ENCODE data around the gene CRB3. TPM values are rescaled to one million over a fixed set of nuclear protein-coding genes. Genes with fewer than 3 reads are reported as not detected.

Gene CRB3
- total RNA-seq, 4 donors from 2014 or later, result 21.5 to 245 (median 190) TPM

DNA sequence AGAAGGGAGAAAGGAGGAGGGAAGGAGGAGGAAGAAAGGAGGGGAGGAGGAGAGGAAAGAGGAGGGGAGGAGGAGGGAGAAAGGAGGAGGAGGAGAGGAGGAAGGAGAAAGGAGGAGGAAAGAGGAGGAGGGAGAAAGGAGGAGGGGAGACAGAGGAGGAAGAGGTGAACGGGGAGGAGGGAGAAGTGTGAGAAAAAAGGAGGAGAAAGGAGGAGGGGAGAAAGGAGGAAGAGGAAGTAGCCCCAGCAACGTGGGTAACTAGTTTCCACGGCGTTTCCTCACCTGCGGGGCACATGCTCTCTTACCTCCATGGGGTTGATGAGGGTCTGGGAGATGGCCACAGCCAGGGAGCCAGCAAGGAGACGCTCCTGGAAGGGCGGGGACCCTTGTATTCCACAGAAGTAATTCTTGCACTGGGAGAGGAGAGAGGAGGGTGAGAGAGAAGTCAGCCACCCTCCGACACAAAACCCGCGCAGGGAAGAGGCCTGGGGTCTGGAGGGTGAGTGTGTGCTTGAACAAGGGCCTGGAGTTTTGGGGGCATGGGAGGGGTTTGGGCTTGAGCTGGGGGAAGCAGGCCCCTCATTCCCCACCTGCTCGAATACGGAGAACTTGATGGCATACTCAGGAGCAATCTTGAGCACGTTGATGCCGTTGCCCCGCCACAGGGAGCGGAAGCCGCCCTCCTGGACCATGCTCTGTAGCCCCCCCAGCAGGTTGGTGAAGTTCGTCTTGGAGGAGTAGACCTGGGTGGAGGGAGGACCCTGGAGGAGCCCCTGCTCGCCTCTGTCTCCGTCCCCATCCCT is 34.5 kb upstream of the CRB3 start:
- peaks cover 0 to 10% (median 2%) of the 10 kb centered on the region in 4 donors for H3K4me1 ChIP-seq
- no peaks in the 10 kb centered on the region for H3K36me3 ChIP-seq
- no peaks in the 10 kb centered on the region for H3K27me3 ChIP-seq
- no peak for DNase-seq
- H3K4me3 ChIP-seq, result no peak overlapping the region
- no peak overlapping the region for H3K27ac ChIP-seq
- no peaks in the 10 kb centered on the region for H3K9me3 ChIP-seq
- TF ChIP-seq, protein P1, sequence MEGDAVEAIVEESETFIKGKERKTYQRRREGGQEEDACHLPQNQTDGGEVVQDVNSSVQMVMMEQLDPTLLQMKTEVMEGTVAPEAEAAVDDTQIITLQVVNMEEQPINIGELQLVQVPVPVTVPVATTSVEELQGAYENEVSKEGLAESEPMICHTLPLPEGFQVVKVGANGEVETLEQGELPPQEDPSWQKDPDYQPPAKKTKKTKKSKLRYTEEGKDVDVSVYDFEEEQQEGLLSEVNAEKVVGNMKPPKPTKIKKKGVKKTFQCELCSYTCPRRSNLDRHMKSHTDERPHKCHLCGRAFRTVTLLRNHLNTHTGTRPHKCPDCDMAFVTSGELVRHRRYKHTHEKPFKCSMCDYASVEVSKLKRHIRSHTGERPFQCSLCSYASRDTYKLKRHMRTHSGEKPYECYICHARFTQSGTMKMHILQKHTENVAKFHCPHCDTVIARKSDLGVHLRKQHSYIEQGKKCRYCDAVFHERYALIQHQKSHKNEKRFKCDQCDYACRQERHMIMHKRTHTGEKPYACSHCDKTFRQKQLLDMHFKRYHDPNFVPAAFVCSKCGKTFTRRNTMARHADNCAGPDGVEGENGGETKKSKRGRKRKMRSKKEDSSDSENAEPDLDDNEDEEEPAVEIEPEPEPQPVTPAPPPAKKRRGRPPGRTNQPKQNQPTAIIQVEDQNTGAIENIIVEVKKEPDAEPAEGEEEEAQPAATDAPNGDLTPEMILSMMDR (IDR thresholded peaks at IDR 0.05), result no peak
- no peak for TF ChIP-seq POLR2A (IDR thresholded peaks at IDR 0.05)

DNA sequence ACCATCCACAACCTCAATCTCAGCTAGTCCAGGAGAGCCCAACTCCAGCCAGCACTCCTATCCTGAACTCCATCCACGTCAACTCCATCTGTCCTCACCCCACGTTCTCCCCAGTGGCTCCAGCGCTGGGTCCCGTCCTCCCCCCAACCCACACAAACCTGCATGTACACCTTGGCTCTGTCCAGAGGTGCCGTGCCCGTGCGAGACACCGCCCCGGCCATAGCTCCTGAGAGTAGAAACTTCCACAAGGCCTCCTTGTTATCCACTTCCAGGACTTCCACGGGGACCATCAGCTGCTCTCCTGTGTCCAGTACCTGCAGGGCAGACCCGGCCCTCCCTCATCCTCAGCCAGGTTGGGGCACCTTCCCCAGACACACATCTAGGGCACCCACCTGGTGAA is 32.2 kb upstream of the CRB3 start:
- DNase-seq, result no peak
- Histone ChIP-seq H3K27me3 (no peaks in the 10 kb centered on the region), H3K27ac (no peak overlapping the region), H3K36me3 (no peaks in the 10 kb centered on the region), H3K4me3 (no peak overlapping the region), H3K4me1 (no peaks in the 10 kb centered on the region), H3K9me3 (no peaks in the 10 kb centered on the region)
- no peak for TF ChIP-seq POLR2A (IDR thresholded peaks at IDR 0.05)
- TF ChIP-seq, protein P1 (IDR thresholded peaks at IDR 0.05), result no peak

DNA sequence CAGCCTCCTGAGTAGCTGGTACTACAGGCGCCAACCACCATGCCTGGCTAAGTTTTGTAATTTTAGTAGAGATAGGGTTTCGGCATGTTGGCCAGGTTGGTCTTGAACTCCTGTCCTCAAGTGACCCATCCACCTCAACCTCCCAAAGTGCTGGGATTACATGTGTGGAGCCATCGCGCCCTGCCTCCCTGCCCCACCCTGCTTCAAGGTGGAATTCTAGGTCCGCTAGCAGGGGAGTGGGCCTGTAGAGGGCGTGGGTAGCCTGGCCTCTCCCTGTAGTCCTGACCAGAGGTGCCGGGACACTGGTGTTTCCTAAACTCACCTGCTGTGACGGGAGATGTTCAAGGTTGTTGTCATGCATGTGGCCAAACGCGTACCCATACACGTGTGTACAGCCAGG is 30.9 kb upstream of the CRB3 start:
- Histone ChIP-seq H3K27me3 (no peaks in the 10 kb centered on the region), H3K27ac (no peak overlapping the region), H3K4me1 (no peaks in the 10 kb centered on the region), H3K4me3 (no peak overlapping the region), H3K9me3 (no peaks in the 10 kb centered on the region), H3K36me3 (no peaks in the 10 kb centered on the region)
- no peak for DNase-seq
- TF ChIP-seq, protein P1 (IDR thresholded peaks at IDR 0.05), result no peak
- TF ChIP-seq POLR2A (IDR thresholded peaks at IDR 0.05), result no peak

DNA sequence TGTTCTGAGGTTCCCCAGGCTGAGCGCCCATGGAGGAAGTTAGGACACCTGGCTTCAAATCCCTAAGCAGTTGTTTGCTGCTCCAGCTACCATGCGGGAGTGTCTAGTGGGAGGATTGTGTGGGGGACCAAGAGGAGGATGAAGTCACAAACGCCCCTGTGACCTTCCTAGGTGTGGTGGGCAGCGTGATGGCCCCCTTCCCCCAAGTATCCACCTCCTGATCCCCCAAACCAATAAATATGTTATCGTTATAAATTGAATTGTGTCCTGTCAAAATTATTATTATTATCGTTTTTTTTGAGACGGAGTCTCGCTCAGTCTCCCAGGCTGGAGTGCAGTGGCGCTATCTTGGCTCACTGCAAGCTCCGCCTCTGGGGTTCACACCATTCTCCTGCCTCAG is 30.4 kb upstream of the CRB3 start, which contains the start of gene SLC25A41:
SLC25A41 (minus strand) TSS at position 101 of the 400 bp plus-strand sequence; CDS start at position 31, 70 bp downstream.
- no peaks in the 10 kb centered on the region for H3K27me3 ChIP-seq
- TF ChIP-seq POLR2A (IDR thresholded peaks at IDR 0.05), result no peak
- TF ChIP-seq, protein P1 (IDR thresholded peaks at IDR 0.05), result no peak

DNA sequence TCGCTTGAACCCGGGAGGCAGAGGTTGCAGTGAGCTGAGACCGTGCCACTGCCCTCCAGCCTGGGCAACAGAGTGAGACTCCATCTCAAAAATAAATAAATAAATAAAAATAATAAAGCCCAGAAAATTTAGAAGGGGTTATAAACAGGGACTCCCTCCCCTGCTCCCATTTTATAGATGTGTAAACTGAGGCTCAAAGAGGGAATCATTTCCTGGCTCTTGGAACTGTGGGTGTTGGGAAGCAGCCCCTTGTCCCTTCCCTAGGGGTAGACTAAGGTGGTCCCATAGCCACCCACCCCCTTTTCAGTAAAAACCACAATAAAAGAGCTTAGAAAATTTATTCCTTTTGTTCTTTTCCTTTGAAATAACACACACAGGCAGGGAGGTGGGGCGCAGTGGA is 24.3 kb upstream of the CRB3 start:
- H3K36me3 ChIP-seq, result peaks cover 0 to 1% (median 0%) of the 10 kb centered on the region in 3 donors
- TF ChIP-seq POLR2A (IDR thresholded peaks at IDR 0.05), result no peak
- TF ChIP-seq, protein P1 (IDR thresholded peaks at IDR 0.05), result no peak
- H3K9me3 ChIP-seq, result no peaks in the 10 kb centered on the region
- no peak overlapping the region for H3K27ac ChIP-seq
- H3K4me3 ChIP-seq, result no peak overlapping the region
- no peak for DNase-seq
- no peaks in the 10 kb centered on the region for H3K27me3 ChIP-seq
- no peaks in the 10 kb centered on the region for H3K4me1 ChIP-seq

More for the DNA sequence above, 30.4 kb upstream of the CRB3 start, which contains the start of gene SLC25A41:
- Histone ChIP-seq H3K4me3 (no peak within 1 kb of the TSS), H3K4me1 (no peaks in the 10 kb centered on the region), H3K36me3 (no peaks in the 10 kb centered on the region), H3K9me3 (no peaks in the 10 kb centered on the region), H3K27ac (no peak within 1 kb of the TSS)
- no peak for DNase-seq
